ENCODE data around the gene PATE2. TPM values are rescaled to one million over a fixed set of nuclear protein-coding genes. Genes with fewer than 3 reads are reported as not detected.

Gene PATE2
- polyA plus RNA-seq, 1 of the 3 experiments (the other 2 are of a cell fraction): 0.07 TPM

GRCh38 chr11:125768336-125769046 lies 10.1 kb downstream of the PATE2 start:
- Histone ChIP-seq H2AFZ (ENCODE audit: low read depth) (no peak overlapping the region), H4K20me1 (ENCODE audit: insufficient read depth) (no peaks in the 10 kb centered on the region), H3K36me3 (replicated peaks in 1 of 2; ENCODE audit: control insufficient read depth in 1 of 2, insufficient read depth in 2 of 2, low read length in 1 of 2) (no peaks in the 10 kb centered on the region), H3K4me1 (ENCODE audit: control insufficient read depth in 1 of 2, insufficient read depth in 2 of 2, low read depth in 1 of 2, low read length in 1 of 2) (peaks cover 0 to 11% of the 10 kb centered on the region in 2 experiments; a peak in 1 of 4 replicates), H3K4me2 (no peak overlapping the region), H3K27me3 (ENCODE audit: insufficient read depth) (no peaks in the 10 kb centered on the region), H3K9me2 (no peaks in the 10 kb centered on the region), H3K9me3 (no peaks in the 10 kb centered on the region), H3K79me2 (ENCODE audit: insufficient read depth) (no peaks in the 10 kb centered on the region), H3K4me3 (ENCODE audit: low read depth in 2 of 2, low read length in 1 of 2) (no peak overlapping the region), H3F3A (replicated peaks; ENCODE audit: insufficient read depth) (peaks cover 15% of the 10 kb centered on the region), H3K9ac (no peak overlapping the region), H3K27ac (ENCODE audit: low read depth in 2 of 2, low read length in 1 of 2) (no peak overlapping the region)
- CTCF ChIA-PET: no interaction called here
- no peak for DNase-seq
- TF ChIP-seq GABPA (IDR thresholded peaks at IDR 0.05; ENCODE audit: low read depth): no peak
- no peak for TF ChIP-seq RCOR1 (IDR thresholded peaks at IDR 0.05; ENCODE audit: low read length)
- TF ChIP-seq CHD2 (IDR thresholded peaks at IDR 0.05; ENCODE audit: low read length, partially characterized antibody): no peak
- WGBS (ENCODE audit: low lambda C conversion rate): 45% methylated on average over 10 of the region's 10 CpGs
- POLR2A ChIA-PET: no interaction called here

DNA sequence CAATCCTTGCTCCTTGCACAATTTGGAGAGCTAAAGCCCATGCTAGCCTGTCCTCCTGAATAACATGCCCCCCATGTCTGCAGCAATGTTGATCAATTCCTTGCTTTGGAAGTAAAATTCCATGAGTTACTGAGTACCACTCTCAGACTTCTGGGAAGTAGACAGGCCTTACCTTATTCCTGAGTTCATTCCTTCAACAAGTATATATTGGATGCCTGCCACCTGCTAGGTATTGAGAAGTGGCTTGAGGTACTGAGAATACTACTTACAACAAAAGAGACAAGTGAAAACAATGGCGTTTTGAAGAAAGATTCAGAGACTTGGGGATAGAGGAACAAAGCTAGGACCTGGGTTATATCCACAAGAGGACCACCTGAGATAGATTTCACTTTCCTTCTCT lies 12.4 kb downstream of the PATE2 start:
- H3K4me2 ChIP-seq: no peak overlapping the region
- no peaks in the 10 kb centered on the region for H3K36me3 ChIP-seq (replicated peaks in 1 of 2; ENCODE audit: control insufficient read depth in 1 of 2, insufficient read depth in 2 of 2, low read length in 1 of 2)
- 3% methylated on average over 1 of the region's 1 CpG for WGBS (ENCODE audit: low lambda C conversion rate)
- no peaks in the 10 kb centered on the region for H3K9me3 ChIP-seq
- POLR2A ChIA-PET: no interaction called here
- H3K27ac ChIP-seq (ENCODE audit: low read depth in 2 of 2, low read length in 1 of 2): no peak overlapping the region
- no peak overlapping the region for H3K4me3 ChIP-seq (ENCODE audit: low read depth in 2 of 2, low read length in 1 of 2)
- no peaks in the 10 kb centered on the region for H3K4me1 ChIP-seq (ENCODE audit: control insufficient read depth in 1 of 2, insufficient read depth in 2 of 2, low read depth in 1 of 2, low read length in 1 of 2)
- no peaks in the 10 kb centered on the region for H3F3A ChIP-seq (replicated peaks; ENCODE audit: insufficient read depth)
- H3K9ac ChIP-seq: no peak overlapping the region
- H3K79me2 ChIP-seq (ENCODE audit: insufficient read depth): no peaks in the 10 kb centered on the region
- H3K27me3 ChIP-seq (ENCODE audit: insufficient read depth): no peaks in the 10 kb centered on the region
- no peaks in the 10 kb centered on the region for H3K9me2 ChIP-seq
- CTCF ChIA-PET: no interaction called here
- no peak for DNase-seq
- TF ChIP-seq MEF2A (IDR thresholded peaks at IDR 0.05; ENCODE audit: borderline replicate concordance, low read depth) (no peak), SIN3A (IDR thresholded peaks at IDR 0.05; ENCODE audit: borderline replicate concordance, low read depth, low read length) (no peak), RFX5 (IDR thresholded peaks at IDR 0.05; ENCODE audit: low read length) (no peak), TEAD4 (IDR thresholded peaks at IDR 0.05; ENCODE audit: borderline replicate concordance, insufficient read depth) (no peak), TCF12 (IDR thresholded peaks at IDR 0.05) (no peak), YY1 (IDR thresholded peaks at IDR 0.05; ENCODE audit: low read depth) (no peak), POLR2AphosphoS5 (IDR thresholded peaks at IDR 0.05; ENCODE audit: low read depth, low read length) (no peak), USF2 (IDR thresholded peaks at IDR 0.05; ENCODE audit: borderline replicate concordance, low read depth, low read length) (no peak), FOSL2 (IDR thresholded peaks at IDR 0.05; ENCODE audit: borderline replicate concordance, low read depth) (no peak), ELF1 (IDR thresholded peaks at IDR 0.05) (no peak), CHD2 (IDR thresholded peaks at IDR 0.05; ENCODE audit: low read length, partially characterized antibody) (no peak)
- no peak overlapping the region for H2AFZ ChIP-seq (ENCODE audit: low read depth)
- no peaks in the 10 kb centered on the region for H4K20me1 ChIP-seq (ENCODE audit: insufficient read depth)
